ENCODE measurements around the gene RNGTT.
"Not testable (repeated sequence)": the region's sequence is repeated elsewhere in the genome, so short reads cannot be mapped to it uniquely, and the experiment has no call there.

The RNGTT gene

GRCh38 chr6:88972504-88973423, 9.3 kb upstream of the RNGTT start:
- no peak overlapping the region for H3K4me3 ChIP-seq (ENCODE audit: low read depth, low read length)

GRCh38 chr6:88970301-88970700, 6.9 kb upstream of the RNGTT start:
- no peak overlapping the region for H3K4me3 ChIP-seq (ENCODE audit: low read depth, low read length)

GRCh38 chr6:88969255-88969654, 5.8 kb upstream of the RNGTT start:
- not testable (repeated sequence) for H3K4me3 ChIP-seq (ENCODE audit: low read depth, low read length)

GRCh38 chr6:88967891-88968290, 4.5 kb upstream of the RNGTT start:
- H3K4me3 ChIP-seq (ENCODE audit: low read depth, low read length) = no peak overlapping the region

- no peak overlapping the region for H3K4me3 ChIP-seq (ENCODE audit: low read depth, low read length)
Measured at GRCh38 chr6:88965691-88966090, 2.3 kb upstream of the RNGTT start.

GRCh38 chr6:88964509-88964908, 1.1 kb upstream of the RNGTT start:
- H3K4me3 ChIP-seq (ENCODE audit: low read depth, low read length) = peak overlapping the region; percentile 96

GRCh38 chr6:88958842-88959241, 4.6 kb downstream of the RNGTT start:
- no peak overlapping the region for H3K4me3 ChIP-seq (ENCODE audit: low read depth, low read length)

GRCh38 chr6:88953550-88954386, 9.7 kb downstream of the RNGTT start:
- no peak overlapping the region for H3K4me3 ChIP-seq (ENCODE audit: low read depth, low read length)

- H3K4me3 ChIP-seq (ENCODE audit: low read depth, low read length) = no peak overlapping the region
Measured at GRCh38 chr6:88952065-88952704, 11.2 kb downstream of the RNGTT start.

- H3K4me3 ChIP-seq (ENCODE audit: low read depth, low read length) = no peak overlapping the region
Measured at GRCh38 chr6:88945415-88946008, 17.9 kb downstream of the RNGTT start.

- H3K4me3 ChIP-seq (ENCODE audit: low read depth, low read length) = no peak overlapping the region
Measured at GRCh38 chr6:88933521-88933920, 29.9 kb downstream of the RNGTT start.

GRCh38 chr6:88932019-88932418, 31.4 kb downstream of the RNGTT start:
- H3K4me3 ChIP-seq (ENCODE audit: low read depth, low read length) = not testable (repeated sequence)

GRCh38 chr6:88922775-88923548, 40.5 kb downstream of the RNGTT start:
- H3K4me3 ChIP-seq (ENCODE audit: low read depth, low read length) = no peak overlapping the region

- no peak overlapping the region for H3K4me3 ChIP-seq (ENCODE audit: low read depth, low read length)
Measured at GRCh38 chr6:88921734-88922133, 41.7 kb downstream of the RNGTT start.

- H3K4me3 ChIP-seq (ENCODE audit: low read depth, low read length) = no peak overlapping the region
Measured at GRCh38 chr6:88920774-88921733, 42.4 kb downstream of the RNGTT start.

GRCh38 chr6:88920088-88920487, 43.3 kb downstream of the RNGTT start:
- no peak overlapping the region for H3K4me3 ChIP-seq (ENCODE audit: low read depth, low read length)

GRCh38 chr6:88919032-88919431, 44.4 kb downstream of the RNGTT start:
- H3K4me3 ChIP-seq (ENCODE audit: low read depth, low read length) = no peak overlapping the region

- no peak overlapping the region for H3K4me3 ChIP-seq (ENCODE audit: low read depth, low read length)
Measured at GRCh38 chr6:88916615-88917208, 46.7 kb downstream of the RNGTT start.

Data from iPS-11a (cell line).